Measurements from ENCODE around the gene SCARB1.

Gene SCARB1

DNA sequence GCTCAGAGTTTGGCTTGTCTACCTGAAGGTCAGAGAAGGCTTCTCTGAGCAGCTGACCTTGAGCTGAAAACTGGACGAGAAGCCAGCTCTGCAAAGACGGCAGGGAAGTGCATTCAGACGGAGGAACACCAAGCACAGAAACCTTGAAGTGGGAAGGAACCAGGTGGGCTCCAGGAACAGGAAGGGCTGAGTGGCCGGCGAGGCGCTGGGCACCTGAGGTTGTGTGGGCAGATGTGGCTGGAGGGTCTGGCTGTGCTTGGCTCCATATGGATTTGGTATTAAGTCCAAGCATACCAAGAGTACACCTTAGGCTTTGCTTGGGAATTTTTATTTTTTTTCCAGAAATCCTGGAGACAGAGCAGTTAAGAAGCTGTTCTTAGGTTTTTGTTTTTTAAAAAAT lies 130.6 kb downstream of the SCARB1 start:
- no peak for DNase-seq (ENCODE audit: low read depth, low spot score)

- DNase-seq (ENCODE audit: low read depth, low spot score): no peak
Observed at GRCh38 chr12:124732275-124733075, 131.2 kb downstream of the SCARB1 start.

- no peak for DNase-seq (ENCODE audit: low read depth, low spot score)
Observed at GRCh38 chr12:124731869-124732268, 131.8 kb downstream of the SCARB1 start.

DNA sequence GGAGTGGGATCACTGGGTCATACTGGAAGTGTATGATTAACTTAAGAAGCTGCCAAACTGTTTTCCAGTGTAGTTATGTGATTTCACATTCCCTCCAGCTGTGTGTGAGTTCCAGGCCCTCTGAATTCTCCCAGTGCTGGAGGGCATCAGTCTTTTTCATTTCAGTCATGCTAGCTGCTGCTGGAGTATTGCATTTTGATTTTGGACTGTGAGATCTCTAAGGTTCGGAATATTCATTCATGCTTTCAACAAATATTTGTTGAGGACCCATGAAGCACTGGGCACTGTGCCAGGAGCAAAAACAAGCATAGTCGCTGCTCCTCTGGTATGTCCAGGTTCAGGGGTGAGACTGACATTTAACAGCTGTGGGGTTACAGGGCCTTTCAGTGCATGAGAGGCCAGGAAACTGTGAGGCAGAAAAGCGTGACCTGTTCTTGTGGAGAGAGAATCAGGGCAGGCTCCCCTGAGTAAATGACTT lies 133.2 kb downstream of the SCARB1 start:
- DNase-seq (ENCODE audit: low read depth, low spot score): no peak

DNA sequence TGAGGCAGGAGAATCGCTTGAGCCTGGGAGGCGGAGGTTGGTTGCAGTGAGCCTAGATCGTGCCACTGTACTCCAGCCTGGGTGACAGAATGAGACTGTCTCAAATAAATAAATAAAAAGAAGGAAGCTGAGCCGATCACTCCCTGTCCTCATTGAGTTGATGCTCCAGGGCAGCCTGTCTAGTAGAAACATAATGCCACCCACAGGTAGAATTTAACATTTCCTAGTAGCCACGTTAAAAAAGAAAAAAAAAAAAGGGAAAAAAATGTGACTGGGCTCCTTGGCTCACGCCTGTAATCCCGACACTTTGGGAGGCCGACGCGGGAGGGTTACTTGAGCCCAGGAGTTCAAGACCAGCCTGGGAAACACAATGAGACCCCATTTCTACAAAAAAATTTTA lies 135.7 kb downstream of the SCARB1 start:
- no peak for DNase-seq (ENCODE audit: low read depth, low spot score)

DNA sequence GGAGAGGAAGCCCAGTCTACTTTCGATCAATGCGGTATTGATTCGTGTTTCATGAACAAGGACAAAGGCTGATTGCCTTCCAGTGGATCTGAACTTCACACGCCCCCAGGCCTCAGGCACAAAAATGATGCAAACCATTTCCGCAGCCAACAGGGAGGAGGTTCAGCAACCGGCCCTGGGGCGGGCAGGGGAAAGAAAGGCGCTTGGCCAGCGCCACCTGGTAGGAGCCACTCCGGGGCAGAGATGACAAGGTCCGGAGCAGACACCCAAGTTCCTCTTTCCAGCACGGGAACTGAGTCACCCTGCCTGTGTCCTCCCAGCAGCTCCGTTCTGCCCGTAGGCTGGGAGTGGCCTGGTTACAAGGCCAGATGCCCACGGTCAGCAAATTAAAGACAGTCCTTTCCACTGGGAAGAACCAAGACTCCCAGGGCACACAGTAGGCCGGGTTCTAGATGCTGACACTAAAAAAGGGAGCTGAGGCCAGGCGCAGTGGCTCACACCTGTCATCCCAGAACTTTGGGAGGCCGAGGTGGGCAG lies 136.3 kb downstream of the SCARB1 start:
- DNase-seq (ENCODE audit: low read depth, low spot score): no peak

Measured in activated CD4-positive, CD25-positive, alpha-beta regulatory T cell treated with anti-CD3 and anti-CD28 coated beads, Interleukin-2, amount 50 U/mL, for 16 hours (primary cell).